Coronary artery (tissue), 2 donors: ENCODE results near the gene JRKL.

Experiments
- DNase-seq: peaks from one replicate; pipeline ENCODE4 v3.0.0-alpha.2; 2017; ENCODE audit warnings: low spot score
- H3K27ac ChIP-seq, 2 donors: fragments of 200-600 bp; sonication (generic); one replicate each; pipeline ENCODE4 v1.5.1; 2016 to 2019
- H3K4me3 ChIP-seq: fragments of 200-600 bp; sonication (generic); 2 replicates; pipeline ENCODE4 v1.5.1; 2016; ENCODE audit warnings: mild to moderate bottlenecking, moderate library complexity
- TF ChIP-seq, protein P1 (sequence below): fragments of 200-600 bp; sonication (generic); IDR thresholded peaks from one replicate; pipeline ENCODE4 v1.5.1; 2019; ENCODE audit warnings: antibody characterized with exemption

JRKL gene

GRCh38 chr11:96376796-96377195 is 13.0 kb upstream of the JRKL start:
- TF ChIP-seq, protein P1, sequence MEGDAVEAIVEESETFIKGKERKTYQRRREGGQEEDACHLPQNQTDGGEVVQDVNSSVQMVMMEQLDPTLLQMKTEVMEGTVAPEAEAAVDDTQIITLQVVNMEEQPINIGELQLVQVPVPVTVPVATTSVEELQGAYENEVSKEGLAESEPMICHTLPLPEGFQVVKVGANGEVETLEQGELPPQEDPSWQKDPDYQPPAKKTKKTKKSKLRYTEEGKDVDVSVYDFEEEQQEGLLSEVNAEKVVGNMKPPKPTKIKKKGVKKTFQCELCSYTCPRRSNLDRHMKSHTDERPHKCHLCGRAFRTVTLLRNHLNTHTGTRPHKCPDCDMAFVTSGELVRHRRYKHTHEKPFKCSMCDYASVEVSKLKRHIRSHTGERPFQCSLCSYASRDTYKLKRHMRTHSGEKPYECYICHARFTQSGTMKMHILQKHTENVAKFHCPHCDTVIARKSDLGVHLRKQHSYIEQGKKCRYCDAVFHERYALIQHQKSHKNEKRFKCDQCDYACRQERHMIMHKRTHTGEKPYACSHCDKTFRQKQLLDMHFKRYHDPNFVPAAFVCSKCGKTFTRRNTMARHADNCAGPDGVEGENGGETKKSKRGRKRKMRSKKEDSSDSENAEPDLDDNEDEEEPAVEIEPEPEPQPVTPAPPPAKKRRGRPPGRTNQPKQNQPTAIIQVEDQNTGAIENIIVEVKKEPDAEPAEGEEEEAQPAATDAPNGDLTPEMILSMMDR: no peak
- no peak overlapping the region for H3K27ac ChIP-seq
- DNase-seq: no peak
- H3K4me3 ChIP-seq: no peak overlapping the region

- Histone ChIP-seq H3K4me3 (no peak overlapping the region), H3K27ac (no peak overlapping the region)
- TF ChIP-seq, protein P1: no peak
- DNase-seq: no peak
Measured at GRCh38 chr11:96384156-96384555, 5.7 kb upstream of the JRKL start.

GRCh38 chr11:96385187-96385586 is 4.6 kb upstream of the JRKL start:
- no peak overlapping the region for H3K27ac ChIP-seq
- DNase-seq: no peak
- H3K4me3 ChIP-seq: no peak overlapping the region
- TF ChIP-seq, protein P1: no peak

GRCh38 chr11:96388891-96389719 is 708 bp upstream of the JRKL start:
- DNase-seq: no peak
- peak overlapping the region; percentile 84 to 95 for H3K27ac ChIP-seq
- H3K4me3 ChIP-seq: peak overlapping the region; percentile 89

DNA sequence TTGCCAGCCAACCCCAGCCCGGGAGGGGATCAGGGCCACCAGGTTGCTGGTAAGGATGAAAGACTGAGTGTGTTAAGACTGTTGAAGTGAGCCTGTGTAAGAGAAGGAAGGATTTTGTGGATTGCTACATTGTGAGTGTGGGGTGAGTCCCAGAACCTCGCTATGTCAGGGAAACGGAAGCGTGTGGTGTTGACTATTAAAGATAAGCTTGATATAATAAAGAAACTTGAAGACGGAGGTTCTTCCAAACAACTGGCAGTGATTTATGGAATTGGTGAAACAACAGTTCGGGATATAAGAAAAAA is 627 bp downstream of the JRKL start:
- Histone ChIP-seq H3K4me3 (peak overlapping the region; percentile 89), H3K27ac (peak overlapping the region; percentile 84 to 95)
- no peak for DNase-seq
- TF ChIP-seq, protein P1: no peak

More at GRCh38 chr11:96388891-96389719, 708 bp upstream of the JRKL start:
- TF ChIP-seq, protein P1: no peak

- H3K4me3 ChIP-seq: no peak overlapping the region
- H3K27ac ChIP-seq: no peak overlapping the region
- DNase-seq: no peak
- TF ChIP-seq, protein P1: no peak
Measured at GRCh38 chr11:96391698-96392307, 2.0 kb downstream of the JRKL start.
